ENCODE data around the gene ATAD3C.
A peak's percentile ranks its signal among the peaks of the same experiment; 100 is the strongest.
"Not testable (repeated sequence)": the region's sequence is repeated elsewhere in the genome, so short reads cannot be mapped to it uniquely, and the experiment has no call there.

The ATAD3C gene

DNA sequence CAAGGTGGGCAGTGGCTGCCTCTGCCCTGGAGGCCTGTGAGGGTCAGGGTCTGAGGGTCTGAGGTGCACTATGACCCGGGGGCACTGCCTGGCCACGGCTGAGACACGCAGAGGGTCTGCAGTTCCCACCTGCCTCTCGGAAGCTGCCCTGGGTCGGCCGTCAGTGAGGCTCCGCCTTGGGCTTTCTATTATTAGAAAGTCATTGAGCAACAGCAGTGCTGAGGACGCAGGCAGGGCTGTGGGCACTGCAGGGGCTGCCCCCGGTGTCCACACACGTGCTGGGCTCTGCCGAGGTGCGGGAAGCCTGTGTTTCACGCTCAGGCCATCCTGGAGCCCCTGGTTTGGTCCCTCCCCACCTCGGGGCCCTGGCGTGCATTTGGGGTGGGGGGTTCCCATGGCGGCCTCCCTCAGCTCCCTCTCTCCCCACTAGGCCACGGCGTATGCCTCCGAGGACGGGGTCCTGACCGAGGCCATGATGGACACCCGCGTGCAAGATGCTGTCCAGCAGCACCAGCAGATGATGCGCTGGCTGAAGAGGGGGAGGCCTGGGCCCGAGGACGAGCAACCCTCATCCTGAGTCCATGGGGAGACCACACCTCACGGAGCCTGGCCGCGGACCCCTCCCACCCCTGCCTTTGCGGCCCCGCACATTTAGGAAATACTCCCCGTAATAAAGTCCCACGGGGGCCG, 59.4 kb downstream of the ATAD3C start:
- DNase-seq (ENCODE audit: low read depth in 2 of 2), result not testable (repeated sequence)

DNA sequence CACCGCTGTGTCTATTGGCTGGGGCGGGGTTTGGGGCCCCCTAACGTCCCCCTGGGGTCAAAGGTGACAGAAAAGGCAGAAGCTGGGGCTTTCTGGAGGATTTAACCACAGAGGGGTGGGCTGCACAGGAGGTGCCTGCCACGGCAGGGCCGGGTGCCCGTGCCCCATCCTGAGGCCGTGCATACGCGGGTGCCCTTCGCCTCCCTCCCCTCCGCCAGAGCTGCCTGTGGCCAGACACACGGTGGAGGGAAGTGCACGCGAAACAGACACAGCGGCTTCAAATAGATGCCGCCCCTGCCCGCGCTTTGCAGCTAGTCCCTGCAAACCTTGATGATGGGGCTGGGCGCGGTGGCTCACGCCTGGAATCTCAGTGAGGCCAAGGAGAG, 60.0 kb downstream of the ATAD3C start:
- not testable (repeated sequence) for DNase-seq (ENCODE audit: low read depth in 2 of 2)

DNA sequence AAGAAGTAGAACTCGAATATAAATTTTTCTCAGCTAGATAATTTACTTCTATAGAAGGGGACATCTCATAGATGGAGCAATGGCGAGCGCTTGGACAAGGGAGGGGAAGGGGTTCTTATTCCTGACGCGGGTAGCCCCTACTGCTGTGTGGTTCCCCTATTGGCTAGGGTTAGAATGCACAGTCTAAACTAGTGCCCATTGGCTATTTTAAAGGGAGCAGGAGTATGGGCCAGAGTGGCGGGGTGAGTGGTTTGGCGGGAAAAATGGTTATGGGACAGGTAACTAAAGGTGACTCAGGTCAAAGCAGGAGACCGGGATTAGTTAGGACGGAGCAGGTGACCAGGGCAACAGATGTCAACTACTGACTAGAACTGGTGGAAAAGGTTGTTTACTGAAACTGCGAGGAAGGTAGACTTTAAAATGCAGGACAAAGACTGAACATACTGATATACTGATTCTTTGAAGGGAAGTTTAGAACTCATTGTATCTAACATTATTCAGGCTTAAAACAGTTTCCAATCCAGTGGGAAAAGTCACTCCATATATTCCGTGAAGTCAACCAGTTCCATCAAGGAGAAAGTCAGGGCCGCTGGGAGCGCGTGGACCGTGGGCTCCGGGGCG, 61.5 kb downstream of the ATAD3C start:
- DNase-seq (ENCODE audit: low read depth in 2 of 2), result no peak

DNA sequence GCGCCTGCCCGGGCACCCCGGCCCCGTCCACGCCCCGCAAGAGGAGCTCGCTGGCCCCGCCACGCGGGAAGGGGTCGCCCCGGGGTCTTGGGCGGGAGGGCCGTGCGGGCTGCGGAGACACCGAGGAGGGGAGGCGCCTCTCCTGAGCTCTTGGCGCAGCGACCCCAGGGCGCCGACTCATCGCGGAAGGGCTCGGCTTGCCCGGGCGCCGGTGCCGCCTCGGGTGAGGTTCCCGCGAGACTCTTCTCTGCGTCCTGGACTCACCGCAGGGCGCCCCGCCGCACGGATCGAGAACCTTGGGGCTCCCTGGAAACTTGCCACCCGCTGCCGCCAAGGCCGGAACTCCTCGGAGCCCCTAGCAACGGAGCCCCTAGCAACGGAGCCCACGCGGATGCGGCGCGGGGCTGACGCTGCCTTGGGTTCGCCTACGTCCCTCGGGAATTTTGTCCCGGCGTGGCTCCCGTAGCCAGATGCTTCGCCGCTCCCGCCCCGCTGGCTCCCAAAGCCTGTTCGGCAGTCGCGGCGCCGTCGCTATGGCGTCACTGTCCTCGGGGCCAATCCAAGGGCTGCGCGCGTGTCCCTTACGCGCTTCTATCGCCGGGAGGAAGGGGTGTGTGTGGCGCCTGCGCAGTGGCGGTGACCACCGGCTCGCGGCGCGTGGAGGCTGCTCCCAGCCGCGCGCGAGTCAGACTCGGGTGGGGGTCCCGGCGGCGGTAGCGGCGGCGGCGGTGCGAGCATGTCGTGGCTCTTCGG, 62.2 kb downstream of the ATAD3C start, which contains the start of gene ATAD3A:
Gene ATAD3A (plus strand): TSS at position 630 of the 753 bp plus-strand sequence. CDS start 107 bp downstream, at position 737.
- peak; percentile 90 to 96 for DNase-seq (ENCODE audit: low read depth in 2 of 2)

DNA sequence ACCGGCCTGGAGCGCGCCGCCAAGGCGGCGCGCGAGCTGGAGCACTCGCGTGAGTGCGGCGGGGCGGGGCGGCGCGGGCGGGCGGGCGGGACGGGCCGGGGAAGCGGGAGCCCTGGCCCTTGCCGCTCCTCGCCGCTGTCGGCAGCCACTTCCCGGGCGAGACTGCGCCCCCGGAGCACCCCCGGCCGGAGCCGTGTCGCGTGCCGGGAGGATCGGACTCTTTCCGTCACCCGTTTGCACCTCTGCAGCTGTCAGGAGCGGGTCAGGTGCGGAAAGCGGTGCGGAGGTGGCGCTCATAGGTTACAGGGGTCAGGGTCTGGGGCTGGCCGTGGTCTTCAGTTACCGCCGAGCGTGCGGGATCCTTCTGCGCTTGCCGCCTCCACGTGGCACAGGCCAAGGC, 62.9 kb downstream of the ATAD3C start:
- DNase-seq (ENCODE audit: low read depth in 2 of 2), result not testable (repeated sequence)

DNA sequence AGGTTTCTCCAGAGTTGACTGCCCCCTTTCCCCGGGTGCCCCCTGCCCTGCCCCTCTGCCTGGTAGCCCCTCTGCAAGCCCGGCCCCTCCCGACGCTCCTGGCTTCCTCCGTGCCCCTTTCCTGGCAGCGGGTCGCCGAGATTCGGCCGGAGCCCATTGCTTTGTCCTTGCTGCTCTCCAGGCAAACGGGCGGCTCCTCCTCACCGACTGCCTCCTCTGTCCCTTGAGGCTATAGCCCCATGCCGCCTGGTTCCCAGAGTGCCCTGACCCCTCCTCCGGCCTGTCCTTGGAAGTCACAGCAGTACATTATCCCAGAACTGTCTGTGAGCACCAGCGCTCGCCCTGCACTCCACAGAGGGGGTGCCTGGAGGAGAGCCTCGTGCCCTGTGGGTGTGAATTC, 64.2 kb downstream of the ATAD3C start:
- not testable (repeated sequence) for DNase-seq (ENCODE audit: low read depth in 2 of 2)

DNA sequence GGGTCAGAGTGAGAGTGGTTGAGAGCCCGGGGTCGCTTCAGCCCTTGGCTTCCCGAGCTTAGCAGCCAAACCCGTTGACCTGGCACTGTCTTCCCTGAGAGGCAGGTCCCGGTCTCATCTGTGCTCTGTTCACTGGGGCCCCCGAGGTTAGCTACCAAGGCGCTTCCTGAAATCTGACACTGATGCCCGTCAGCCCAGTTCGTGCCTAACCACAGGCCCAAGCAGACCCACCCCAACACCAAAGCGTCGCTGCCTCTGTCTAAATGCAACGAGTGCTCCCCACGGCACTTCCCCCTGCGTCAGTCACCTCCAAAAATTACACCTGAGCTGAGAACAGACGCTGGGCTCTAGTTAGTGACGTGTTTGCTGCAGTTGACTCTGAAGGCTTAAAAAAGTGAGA, 64.9 kb downstream of the ATAD3C start:
- DNase-seq (ENCODE audit: low read depth in 2 of 2), result not testable (repeated sequence)

DNA sequence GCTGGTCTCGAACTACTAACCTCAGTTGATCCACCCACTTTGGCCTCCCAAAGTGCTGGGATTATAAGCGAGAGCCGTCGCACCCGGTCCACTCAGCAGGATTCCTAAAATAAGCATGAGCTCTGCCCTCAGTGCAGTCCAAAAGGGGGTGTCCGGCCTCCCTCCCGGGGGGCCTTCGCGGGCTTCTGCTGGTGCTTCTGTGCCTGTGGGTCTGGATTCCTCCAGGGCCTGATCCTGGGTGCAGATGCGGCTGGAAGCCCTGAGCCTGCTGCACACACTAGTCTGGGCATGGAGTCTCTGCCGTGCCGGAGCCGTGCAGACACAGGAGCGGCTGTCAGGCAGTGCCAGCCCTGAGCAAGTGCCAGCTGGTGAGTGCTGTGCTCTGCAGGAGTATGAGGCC, 67.4 kb downstream of the ATAD3C start:
- not testable (repeated sequence) for DNase-seq (ENCODE audit: low read depth in 2 of 2)

DNA sequence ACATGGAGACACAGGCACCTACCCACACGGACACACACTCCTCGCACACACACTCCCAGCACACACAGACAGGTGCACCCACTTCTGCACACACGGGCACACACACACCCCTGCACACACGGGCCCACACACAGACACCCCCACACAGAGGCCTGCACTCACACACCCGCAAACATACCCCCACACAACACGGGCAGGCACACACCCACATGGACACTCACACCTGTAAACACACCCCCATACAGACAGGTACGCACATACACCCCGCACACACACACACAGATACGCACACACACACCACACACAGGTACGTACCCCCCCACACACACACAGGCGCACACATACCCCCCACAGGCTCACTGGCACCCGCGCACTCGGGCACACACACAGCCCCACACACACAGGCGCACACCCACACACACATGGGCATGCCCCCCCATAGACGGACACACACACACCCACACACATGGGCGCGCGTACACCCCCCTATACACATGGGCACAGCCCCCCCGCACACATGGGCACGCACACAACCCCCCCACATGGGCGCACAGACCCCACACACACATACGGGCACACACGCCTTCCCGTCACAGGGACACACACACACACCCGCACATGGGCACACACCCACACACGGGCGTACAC, 68.6 kb downstream of the ATAD3C start:
- DNase-seq (ENCODE audit: low read depth in 2 of 2), result no peak

DNA sequence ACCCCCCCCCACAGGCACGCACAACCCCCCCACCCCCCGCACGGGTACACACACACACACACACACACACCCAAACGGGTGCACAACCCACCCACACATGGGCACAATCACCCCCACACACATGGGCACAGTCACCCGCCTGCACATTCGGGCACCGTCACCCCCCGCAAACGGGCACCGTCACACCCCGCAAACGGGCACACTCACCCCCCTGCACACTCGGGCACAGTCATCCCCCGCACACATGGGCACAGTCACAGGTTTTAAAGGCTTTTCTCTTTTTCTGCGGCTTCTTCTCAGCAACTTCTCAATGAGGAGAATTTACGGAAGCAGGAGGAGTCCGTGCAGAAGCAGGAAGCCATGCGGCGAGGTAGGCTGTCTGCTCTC, 69.1 kb downstream of the ATAD3C start:
- not testable (repeated sequence) for DNase-seq (ENCODE audit: low read depth in 2 of 2)

Data from activated CD4-positive, alpha-beta T cell treated with anti-CD3 and anti-CD28 coated beads for 24 hours (primary cell).